GM12878 (cell line): ENCODE results near the gene TUBGCP2. TPM values are rescaled to one million over a fixed set of nuclear protein-coding genes. Genes with fewer than 3 reads are reported as not detected.

Experiments used
- ATAC-seq: fragments of 200-7000 bp; cut with Tn5 transposase; 3 replicates; pipeline ENCODE4 v1.9.1; 2020; ENCODE audit warnings: mild to moderate bottlenecking, moderate library complexity
- BruUV-seq: library from RNA; stranded (reverse); fragments of 400-500 nt; replicated peaks from 2 replicates; lab custom pipeline; 2021; lab: Mats Ljungman, UMichigan
- CTCF ChIA-PET: fragments of 300-600 bp; sonication (Branson Sonifier 250); formaldehyde crosslinking; extraction: SDS; loops from one replicate; lab custom pipeline; 2021; ENCODE audit warnings: inconsistent platforms; lab: Yijun Ruan, JAX
- POLR2A ChIA-PET: fragments of 350-600 bp; formaldehyde crosslinking; extraction: SDS; loops from one replicate; lab custom pipeline; 2021; ENCODE audit warnings: inconsistent platforms; lab: Charles Lee
- RAD21 ChIA-PET: fragments of 300-600 bp; sonication (Branson Sonifier 250); formaldehyde crosslinking; loops from one replicate; lab custom pipeline; 2023; ENCODE audit warnings: antibody characterized with exemption; ENCODE audit not compliant: unreplicated experiment; lab: Charles Lee
- SMC1A ChIA-PET: fragments of 300-600 bp; sonication (Branson Sonifier 250); formaldehyde crosslinking; loops from one replicate; lab custom pipeline; 2023; ENCODE audit not compliant: unreplicated experiment, uncharacterized antibody; lab: Charles Lee
- DNase-seq: peaks from one replicate; pipeline ENCODE4 v3.0.0-alpha.2; 2011; ENCODE audit warnings: low read depth, low spot score
- FAIRE-seq: peaks from 3 replicates; lab custom pipeline; 2011; peaks lifted over from hg19 to GRCh38; lab: Jason Lieb, UNC
- H2AFZ ChIP-seq: 2 replicates; pipeline ENCODE4 v1.6.0; 2011; ENCODE audit warnings: low read depth, low read length, control low read depth; ENCODE audit not compliant: control insufficient read depth
- H3K27ac ChIP-seq: 2 replicates; pipeline ENCODE4 v1.5.1; 2011; ENCODE audit warnings: control low read depth; ENCODE audit not compliant: control insufficient read depth, insufficient read depth
- H3K27me3 ChIP-seq, 2 experiments: replicated peaks in 1 of 2; 2 replicates each; pipeline versions ENCODE4 v1.6.0 to v1.6.1; 2011; ENCODE audit warnings: low read length in 1 of 2; ENCODE audit not compliant: control insufficient read depth in 2 of 2, insufficient read depth in 2 of 2
- H3K36me3 ChIP-seq, 2 experiments: 2 replicates each; pipeline ENCODE4 v1.5.1; 2011; ENCODE audit warnings: low read length in 1 of 2; ENCODE audit not compliant: control insufficient read depth in 2 of 2, insufficient read depth in 2 of 2
- H3K4me1 ChIP-seq: 2 replicates; pipeline ENCODE4 v1.6.1; 2011; ENCODE audit warnings: mild to moderate bottlenecking, low read length, moderate library complexity, mixed read lengths; ENCODE audit not compliant: control insufficient read depth, insufficient read depth
- H3K4me2 ChIP-seq: 2 replicates; pipeline ENCODE4 v1.6.0; 2011; ENCODE audit warnings: control low read depth; ENCODE audit not compliant: control insufficient read depth, insufficient read depth
- H3K4me3 ChIP-seq: fragments of 200-600 bp; sonication (generic); 2 replicates; pipeline ENCODE4 v1.5.1; 2016
- H3K79me2 ChIP-seq: 2 replicates; pipeline ENCODE4 v1.6.0; 2011; ENCODE audit warnings: low read length; ENCODE audit not compliant: control insufficient read depth, insufficient read depth
- H3K9ac ChIP-seq: 2 replicates; pipeline ENCODE4 v1.8.0; 2011; ENCODE audit warnings: low read length, control low read depth, mixed read lengths; ENCODE audit not compliant: control insufficient read depth, insufficient read depth
- H3K9me3 ChIP-seq: replicated peaks from 3 replicates; pipeline ENCODE4 v1.5.1; 2011; ENCODE audit warnings: mild to moderate bottlenecking, low read length; ENCODE audit not compliant: control insufficient read depth, insufficient read depth
- H4K20me1 ChIP-seq: 2 replicates; pipeline ENCODE4 v1.6.0; 2011; ENCODE audit not compliant: control insufficient read depth, insufficient read depth
- BACH1 ChIP-seq: fragments of 450-650 bp; IDR thresholded peaks from 2 replicates; pipeline ENCODE4 v1.6.1; 2017; ENCODE audit warnings: mild to moderate bottlenecking, borderline replicate concordance
- BCL3 ChIP-seq: IDR thresholded peaks from 2 replicates; pipeline ENCODE4 v1.6.1; 2011; ENCODE audit warnings: borderline replicate concordance, low read depth, mild to moderate bottlenecking, moderate library complexity, low read length; ENCODE audit not compliant: insufficient read depth, poor library complexity, severe bottlenecking
- BCLAF1 ChIP-seq: fragments of 450-650 bp; IDR thresholded peaks from 2 replicates; pipeline ENCODE4 v1.6.1; 2017; ENCODE audit warnings: antibody characterized with exemption, mild to moderate bottlenecking, moderate library complexity
- E4F1 ChIP-seq: fragments of 450-650 bp; IDR thresholded peaks from 2 replicates; pipeline ENCODE4 v1.6.1; 2018; ENCODE audit warnings: borderline replicate concordance, mild to moderate bottlenecking; ENCODE audit not compliant: partially characterized antibody
- LARP7 ChIP-seq: fragments of 450-650 bp; IDR thresholded peaks from 2 replicates; pipeline ENCODE4 v1.6.1; 2017; ENCODE audit warnings: mild to moderate bottlenecking
- MEF2A ChIP-seq: IDR thresholded peaks from 2 replicates; pipeline ENCODE4 v1.6.1; 2011; ENCODE audit warnings: low read depth, mild to moderate bottlenecking, low read length, moderate library complexity; ENCODE audit not compliant: insufficient read depth
- MTA2 ChIP-seq: fragments of 450-650 bp; IDR thresholded peaks from 2 replicates; pipeline ENCODE4 v1.6.1; 2016; ENCODE audit warnings: low read depth, mild to moderate bottlenecking, moderate library complexity
- NFIC ChIP-seq: IDR thresholded peaks from 2 replicates; pipeline ENCODE4 v1.6.1; 2012; ENCODE audit warnings: low read depth, mild to moderate bottlenecking, inconsistent platforms, low read length, moderate library complexity
- RB1 ChIP-seq: fragments of 450-650 bp; formaldehyde crosslinking; IDR thresholded peaks from 2 replicates; pipeline ENCODE4 v1.6.1; 2017; ENCODE audit warnings: mild to moderate bottlenecking, borderline replicate concordance
- RCOR1 ChIP-seq: conservative IDR thresholded peaks from 2 replicates; pipeline ENCODE4 v1.6.1; 2012; ENCODE audit warnings: low read depth, low read length, improper control_type of control experiment
- SUPT20H ChIP-seq: IDR thresholded peaks from 2 replicates; pipeline ENCODE4 v1.6.1; 2011; ENCODE audit warnings: low read depth, mild to moderate bottlenecking, low read length, moderate library complexity, borderline replicate concordance; ENCODE audit not compliant: control insufficient read depth
- ZNF24 ChIP-seq: fragments of 450-650 bp; IDR thresholded peaks from 2 replicates; pipeline ENCODE4 v1.6.1; 2017; ENCODE audit warnings: antibody characterized with exemption, mild to moderate bottlenecking
- ZNF384 ChIP-seq: IDR thresholded peaks from 2 replicates; pipeline ENCODE4 v1.6.1; 2012; ENCODE audit warnings: low read depth, mild to moderate bottlenecking, low read length, improper control_type of control experiment, borderline replicate concordance
- whole genome bisulfite sequencing: methylation state at CpG from one replicate; pipeline ENCODE4 v1.1.6; 2016; ENCODE audit warnings: low lambda C conversion rate; ENCODE audit not compliant: insufficient replicate concordance, insufficient coverage; ENCODE audit errors: missing lambda C conversion rate; 5-methylcytosine and 5-hydroxymethylcytosine counted together
- in situ Hi-C: fragments of 300-500 bp; cut with MboI; formaldehyde crosslinking; loops from 9 replicates; pipeline ENCODE4 v1.14.3; 2018; ENCODE audit warnings: mixed read lengths
- intact Hi-C: fragments of 100-400 bp; cut with micrococcal nuclease; formaldehyde crosslinking; loops from one replicate; pipeline ENCODE4 v1.14.2; 2022; ENCODE audit not compliant: unreplicated experiment
- polyA plus RNA-seq, 11 experiments: library from polyadenylated mRNA; depleted of rRNA in 4 of 11; unstranded in 6 of 11; stranded (reverse) in 5 of 11; fragments of >200 nt; fragmentation: Nextera tagmentation in 4 of 11; fragmentation: Illumina TruSeq in 1 of 11; extraction: Ambion mirVana in 4 of 11; extraction: Trizol in 1 of 11; gene quantifications; 1 replicate in 1 of 11; 2 replicates in 10 of 11; pipeline versions ENCODE4 v1.2.1 to v1.2.3, GENCODE V29; 2011 to 2016; ENCODE audit warnings: inconsistent platforms in 2 of 11, missing spikeins in 2 of 11, low read depth in 1 of 11
- total RNA-seq, 4 experiments: library from RNA; depleted of rRNA in 3 of 4; stranded (reverse); fragments of >200 nt in 3 of 4; fragmentation: Illumina TruSeq in 1 of 4; extraction: Trizol in 1 of 4; gene quantifications; 2 replicates each; pipeline versions ENCODE4 v1.2.1 to v1.2.3, GENCODE V29; 2013 to 2021

Gene TUBGCP2
- total and polyA plus RNA-seq, 10 of the 15 experiments (the other 5 are each of a cell fraction or from before 2014, with no cell fraction given): 4.8 to 47.1 (median 34.7) TPM

- TF ChIP-seq E4F1 (no peak), ZNF24 (no peak), RCOR1 (no peak), SUPT20H (no peak), RB1 (no peak), BACH1 (no peak), LARP7 (no peak)
These were observed 36.2 kb downstream of the TUBGCP2 start (continued) for GRCh38 chr10:133272301-133272963.

- Histone ChIP-seq H3K4me2 (no peak overlapping the region), H3K4me1 (peaks cover 11% of the 10 kb centered on the region), H2AFZ (no peak overlapping the region), H4K20me1 (no peaks in the 10 kb centered on the region; the same call in 1 of the 2 replicates), H3K36me3 (peaks cover 6 to 37% of the 10 kb centered on the region in 2 experiments), H3K79me2 (peaks cover 23% of the 10 kb centered on the region), H3K4me3 (no peak overlapping the region), H3K9me3 (no peaks in the 10 kb centered on the region), H3K27ac (no peak overlapping the region), H3K27me3 (no peaks in the 10 kb centered on the region), H3K9ac (no peak overlapping the region)
- no peak for FAIRE-seq
- in situ Hi-C loops (no loop called here), intact Hi-C loops (no loop called here)
- ChIA-PET CTCF (no interaction called here), SMC1A (no interaction called here), RAD21 (no interaction called here), POLR2A (no interaction called here)
- TF ChIP-seq ZNF384 (no peak), BCL3 (no peak), NFIC (no peak), MTA2 (no peak), MEF2A (no peak), RCOR1 (no peak), BCLAF1 (no peak)
- WGBS: 86% methylated on average over 35 of the region's 35 CpGs
- BruUV-seq: no TSS peak
- no peak for DNase-seq
- no peak for ATAC-seq
These were observed 37.0 kb downstream of the TUBGCP2 start for GRCh38 chr10:133271521-133272300.
